ENCODE data around the gene OR7A10. TPM values are rescaled to one million over a fixed set of nuclear protein-coding genes. Genes with fewer than 3 reads are reported as not detected.

The OR7A10 gene
- total RNA-seq, 2 experiments from 2014 or later = not detected

DNA sequence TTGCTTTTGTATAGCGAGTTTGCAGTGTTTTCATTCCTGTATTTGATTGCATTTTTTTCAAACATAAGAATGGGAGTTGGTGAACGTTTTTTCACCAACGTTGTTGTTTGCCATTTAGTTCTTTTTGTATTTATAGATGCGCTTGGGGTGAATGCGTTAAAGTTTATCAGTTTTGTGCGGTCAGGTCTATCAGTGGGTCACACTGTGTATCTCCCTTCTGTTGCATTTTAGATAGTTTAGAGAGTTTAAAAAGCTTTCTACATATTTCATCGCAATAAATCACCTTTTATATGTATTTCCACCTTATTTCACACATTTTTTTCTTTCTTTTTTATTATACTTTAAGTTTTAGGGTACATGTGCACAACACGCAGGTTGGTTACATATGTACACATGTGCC is 30.1 kb downstream of the OR7A10 start:
- H4K20me1 ChIP-seq (ENCODE audit: insufficient read depth, low read length) = no peaks in the 10 kb centered on the region; the same call in 1 of the 2 replicates
- H3K79me2 ChIP-seq (ENCODE audit: insufficient read depth, low read depth, low read length) = no peaks in the 10 kb centered on the region
- no peak for TF ChIP-seq EZH2phosphoT487 (IDR thresholded peaks at IDR 0.05; ENCODE audit: borderline replicate concordance, low read depth, low read length)
- TF ChIP-seq, protein P1, sequence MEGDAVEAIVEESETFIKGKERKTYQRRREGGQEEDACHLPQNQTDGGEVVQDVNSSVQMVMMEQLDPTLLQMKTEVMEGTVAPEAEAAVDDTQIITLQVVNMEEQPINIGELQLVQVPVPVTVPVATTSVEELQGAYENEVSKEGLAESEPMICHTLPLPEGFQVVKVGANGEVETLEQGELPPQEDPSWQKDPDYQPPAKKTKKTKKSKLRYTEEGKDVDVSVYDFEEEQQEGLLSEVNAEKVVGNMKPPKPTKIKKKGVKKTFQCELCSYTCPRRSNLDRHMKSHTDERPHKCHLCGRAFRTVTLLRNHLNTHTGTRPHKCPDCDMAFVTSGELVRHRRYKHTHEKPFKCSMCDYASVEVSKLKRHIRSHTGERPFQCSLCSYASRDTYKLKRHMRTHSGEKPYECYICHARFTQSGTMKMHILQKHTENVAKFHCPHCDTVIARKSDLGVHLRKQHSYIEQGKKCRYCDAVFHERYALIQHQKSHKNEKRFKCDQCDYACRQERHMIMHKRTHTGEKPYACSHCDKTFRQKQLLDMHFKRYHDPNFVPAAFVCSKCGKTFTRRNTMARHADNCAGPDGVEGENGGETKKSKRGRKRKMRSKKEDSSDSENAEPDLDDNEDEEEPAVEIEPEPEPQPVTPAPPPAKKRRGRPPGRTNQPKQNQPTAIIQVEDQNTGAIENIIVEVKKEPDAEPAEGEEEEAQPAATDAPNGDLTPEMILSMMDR (conservative IDR thresholded peaks at IDR 0.05; ENCODE audit: low read length) = no peak
- H3K36me3 ChIP-seq (ENCODE audit: insufficient read depth, low read length) = no peaks in the 10 kb centered on the region
- H2AFZ ChIP-seq (ENCODE audit: low read length) = no peak overlapping the region
- CTCF ChIA-PET (ENCODE audit: unreplicated experiment) = no interaction called here
- no peaks in the 10 kb centered on the region for H3K9me3 ChIP-seq (ENCODE audit: low read length)
- DNase-seq (ENCODE audit: low spot score) = no peak
- no peaks in the 10 kb centered on the region for H3K9me2 ChIP-seq (ENCODE audit: insufficient read depth, low read length)
- POLR2A ChIA-PET = no interaction called here
- H3K4me2 ChIP-seq (ENCODE audit: low read length) = no peak overlapping the region
- intact Hi-C loops (cut with micrococcal nuclease; ENCODE audit: unreplicated experiment) = no loop called here
- no peaks in the 10 kb centered on the region for H3K4me1 ChIP-seq (ENCODE audit: insufficient read depth, low read length, poor library complexity, severe bottlenecking)
- BruUV-seq (replicated peaks) = no TSS peak
- H3K4me3 ChIP-seq (ENCODE audit: low read depth, low read length, poor library complexity, severe bottlenecking) = no peak overlapping the region
- no peak overlapping the region for H3K27ac ChIP-seq (ENCODE audit: low read depth, low read length, poor library complexity, severe bottlenecking)

DNA sequence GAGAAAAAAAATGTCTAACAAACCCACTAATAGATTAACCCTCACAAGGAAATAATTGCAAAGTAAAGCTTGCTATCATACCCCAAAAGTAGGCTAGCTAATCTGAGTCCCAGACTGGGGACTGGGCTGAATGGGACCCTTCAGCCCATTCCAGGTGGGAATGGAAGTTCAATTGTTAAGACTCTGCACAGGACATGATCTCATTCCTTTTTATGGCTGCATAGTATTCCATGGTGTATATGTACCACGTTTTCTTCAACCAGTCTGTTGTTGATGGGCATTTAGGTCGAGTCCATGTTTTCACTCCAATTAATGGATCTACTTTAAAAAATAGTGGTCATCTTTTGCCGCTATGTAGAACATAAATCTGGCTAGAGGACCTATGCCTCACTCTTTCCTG is 31.7 kb downstream of the OR7A10 start:
- no peak overlapping the region for H3K27ac ChIP-seq (ENCODE audit: low read depth, low read length, poor library complexity, severe bottlenecking)
- POLR2A ChIA-PET = no interaction called here
- no peaks in the 10 kb centered on the region for H3K36me3 ChIP-seq (ENCODE audit: insufficient read depth, low read length)
- no peak overlapping the region for H2AFZ ChIP-seq (ENCODE audit: low read length)
- intact Hi-C loops (cut with micrococcal nuclease; ENCODE audit: unreplicated experiment) = no loop called here
- no peak for TF ChIP-seq EZH2phosphoT487 (IDR thresholded peaks at IDR 0.05; ENCODE audit: borderline replicate concordance, low read depth, low read length)
- TF ChIP-seq, protein P1 (conservative IDR thresholded peaks at IDR 0.05; ENCODE audit: low read length) = no peak
- no peak overlapping the region for H3K4me3 ChIP-seq (ENCODE audit: low read depth, low read length, poor library complexity, severe bottlenecking)
- CTCF ChIA-PET (ENCODE audit: unreplicated experiment) = interaction anchor here (0.5 kb wide), 1 partner anchor 517 kb away, joined by 3 read pairs; no protein-coding TSS in a partner anchor
- H3K4me1 ChIP-seq (ENCODE audit: insufficient read depth, low read length, poor library complexity, severe bottlenecking) = no peaks in the 10 kb centered on the region
- BruUV-seq (replicated peaks) = no TSS peak
- no peak overlapping the region for H3K4me2 ChIP-seq (ENCODE audit: low read length)
- no peaks in the 10 kb centered on the region for H3K9me2 ChIP-seq (ENCODE audit: insufficient read depth, low read length)
- no peak for DNase-seq (ENCODE audit: low spot score)
- H4K20me1 ChIP-seq (ENCODE audit: insufficient read depth, low read length) = no peaks in the 10 kb centered on the region; the same call in 1 of the 2 replicates
- H3K79me2 ChIP-seq (ENCODE audit: insufficient read depth, low read depth, low read length) = no peaks in the 10 kb centered on the region
- H3K9me3 ChIP-seq (ENCODE audit: low read length) = no peaks in the 10 kb centered on the region

DNA sequence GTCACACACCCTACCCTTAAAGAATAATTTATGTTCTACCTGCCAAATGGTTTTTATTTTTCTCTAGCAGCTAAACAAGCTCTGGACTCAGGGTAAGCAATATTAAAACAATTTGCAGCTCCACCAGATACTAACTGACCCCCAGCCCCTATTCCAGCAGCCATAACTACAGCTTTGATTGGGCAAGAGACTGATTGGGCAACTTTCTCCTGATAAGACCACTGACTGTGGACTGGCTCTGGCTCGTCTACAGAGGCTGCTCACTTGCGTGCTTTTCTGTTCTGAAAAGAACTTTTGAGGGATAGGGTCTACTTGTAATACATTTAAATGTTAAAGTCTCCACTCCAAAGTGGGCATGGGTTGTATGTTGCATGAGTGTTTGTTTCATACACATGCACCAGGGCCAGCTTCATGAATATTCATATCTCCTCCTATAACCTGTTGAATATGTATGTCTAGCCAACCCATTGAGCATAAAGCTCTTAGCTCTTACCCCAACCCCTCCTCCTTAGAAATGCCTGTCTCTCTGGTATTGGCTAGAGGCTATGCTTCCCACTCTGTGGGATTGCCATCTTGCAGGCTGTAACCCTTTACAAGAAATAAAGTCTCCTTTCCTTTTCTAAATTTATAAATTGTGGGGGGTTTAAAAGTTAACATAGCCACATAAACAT is 33.6 kb downstream of the OR7A10 start:
- no peaks in the 10 kb centered on the region; the same call in 1 of the 2 replicates for H4K20me1 ChIP-seq (ENCODE audit: insufficient read depth, low read length)
- H3K36me3 ChIP-seq (ENCODE audit: insufficient read depth, low read length) = no peaks in the 10 kb centered on the region
- H3K4me2 ChIP-seq (ENCODE audit: low read length) = no peak overlapping the region
- DNase-seq (ENCODE audit: low spot score) = no peak
- H2AFZ ChIP-seq (ENCODE audit: low read length) = no peak overlapping the region
- no peak overlapping the region for H3K27ac ChIP-seq (ENCODE audit: low read depth, low read length, poor library complexity, severe bottlenecking)
- ChIA-PET CTCF (ENCODE audit: unreplicated experiment) (no interaction called here), POLR2A (no interaction called here)
- no peak overlapping the region for H3K4me3 ChIP-seq (ENCODE audit: low read depth, low read length, poor library complexity, severe bottlenecking)
- H3K79me2 ChIP-seq (ENCODE audit: insufficient read depth, low read depth, low read length) = no peaks in the 10 kb centered on the region
- intact Hi-C loops (cut with micrococcal nuclease; ENCODE audit: unreplicated experiment) = no loop called here
- BruUV-seq (replicated peaks) = no TSS peak
- TF ChIP-seq EZH2phosphoT487 (IDR thresholded peaks at IDR 0.05; ENCODE audit: borderline replicate concordance, low read depth, low read length) = no peak
- TF ChIP-seq, protein P1 (conservative IDR thresholded peaks at IDR 0.05; ENCODE audit: low read length) = no peak
- H3K9me3 ChIP-seq (ENCODE audit: low read length) = no peaks in the 10 kb centered on the region
- no peaks in the 10 kb centered on the region for H3K4me1 ChIP-seq (ENCODE audit: insufficient read depth, low read length, poor library complexity, severe bottlenecking)
- H3K9me2 ChIP-seq (ENCODE audit: insufficient read depth, low read length) = no peaks in the 10 kb centered on the region

Measured in OCI-LY7 (cell line).